Measurements from ENCODE around the gene DAW1.

- TF ChIP-seq EZH2 (IDR thresholded peaks at IDR 0.05; ENCODE audit: insufficient read depth, poor library complexity, severe bottlenecking) = no peak
- TF ChIP-seq EZH2phosphoT487 (IDR thresholded peaks at IDR 0.05; ENCODE audit: insufficient read depth, low read depth) = no peak
Measured at GRCh38 chr2:227903381-227903780, 31.9 kb downstream of the DAW1 start.

All from GM23248 (cell line).